DMS 273 (cell line): ENCODE results near the gene HEATR1.
"Not testable (repeated sequence)": the region's sequence is repeated elsewhere in the genome, so short reads cannot be mapped to it uniquely, and the experiment has no call there.

Experiments
- DNase-seq: peaks from one replicate; lab custom pipeline; 2025; ENCODE audit not compliant: unreplicated experiment; lab: John Stamatoyannopoulos, UW

HEATR1 gene

GRCh38 chr1:236514703-236515442 is 89.4 kb downstream of the HEATR1 start:
- peak; percentile 22 for DNase-seq

GRCh38 chr1:236511735-236512418 is 92.4 kb downstream of the HEATR1 start:
- DNase-seq = no peak

- no peak for DNase-seq
These were observed 94.5 kb downstream of the HEATR1 start for GRCh38 chr1:236509647-236510401.

GRCh38 chr1:236509203-236509602 is 95.1 kb downstream of the HEATR1 start:
- DNase-seq = no peak

GRCh38 chr1:236508593-236509027 is 95.7 kb downstream of the HEATR1 start:
- DNase-seq = no peak

- peak; percentile 48 for DNase-seq
These were observed 97.2 kb downstream of the HEATR1 start for GRCh38 chr1:236507022-236507700.

GRCh38 chr1:236504338-236504737 is 100.0 kb downstream of the HEATR1 start:
- not testable (repeated sequence) for DNase-seq

GRCh38 chr1:236502972-236503639 is 101.2 kb downstream of the HEATR1 start:
- peak; percentile 18 for DNase-seq

- DNase-seq = no peak
These were observed 101.7 kb downstream of the HEATR1 start for GRCh38 chr1:236502579-236502971.

- no peak for DNase-seq
These were observed 103.2 kb downstream of the HEATR1 start for GRCh38 chr1:236501093-236501492.
